ENCODE data around the gene CORIN. TPM values are rescaled to one million over a fixed set of nuclear protein-coding genes. Genes with fewer than 3 reads are reported as not detected.

The CORIN gene
- polyA plus RNA-seq, 1 of the 3 experiments (the other 2 are of a cell fraction), result 1.1 TPM

- Histone ChIP-seq H3K4me2 (no peak overlapping the region), H3K9ac (no peak overlapping the region), H3K9me2 (no peaks in the 10 kb centered on the region), H4K20me1 (ENCODE audit: insufficient read depth) (no peaks in the 10 kb centered on the region), H2AFZ (ENCODE audit: low read depth) (no peak overlapping the region), H3K36me3 (replicated peaks in 1 of 2; ENCODE audit: control insufficient read depth in 1 of 2, insufficient read depth in 2 of 2, low read length in 1 of 2) (peaks cover 49 to 62% of the 10 kb centered on the region in 2 experiments), H3K4me3 (ENCODE audit: low read depth in 2 of 2, low read length in 1 of 2) (no peak overlapping the region), H3F3A (replicated peaks; ENCODE audit: insufficient read depth) (no peaks in the 10 kb centered on the region), H3K9me3 (no peaks in the 10 kb centered on the region), H3K27ac (ENCODE audit: low read depth in 2 of 2, low read length in 1 of 2) (no peak overlapping the region), H3K79me2 (ENCODE audit: insufficient read depth) (no peaks in the 10 kb centered on the region), H3K27me3 (ENCODE audit: insufficient read depth) (no peaks in the 10 kb centered on the region), H3K4me1 (ENCODE audit: control insufficient read depth in 1 of 2, insufficient read depth in 2 of 2, low read depth in 1 of 2, low read length in 1 of 2) (peaks cover 0 to 4% of the 10 kb centered on the region in 2 experiments; a peak in 1 of 4 replicates)
- CTCF ChIA-PET, result interaction anchor here (1.2 to 2.0 kb wide), 2 partner anchors 11 to 142 kb away, joined by 3 to 9 read pairs; no protein-coding TSS in a partner anchor
- no peak for DNase-seq
- 92% methylated on average over 2 of the region's 2 CpGs for WGBS (ENCODE audit: low lambda C conversion rate)
- POLR2A ChIA-PET, result no interaction called here
- TF ChIP-seq RCOR1 (IDR thresholded peaks at IDR 0.05; ENCODE audit: low read length) (no peak), TCF12 (IDR thresholded peaks at IDR 0.05) (no peak), RXRA (IDR thresholded peaks at IDR 0.05; ENCODE audit: borderline replicate concordance, low read depth) (no peak), SMC3 (IDR thresholded peaks at IDR 0.05; ENCODE audit: low read depth, low read length) (no peak), PBX3 (IDR thresholded peaks at IDR 0.05) (no peak), POLR2AphosphoS5 (IDR thresholded peaks at IDR 0.05; ENCODE audit: low read depth, low read length) (no peak), SIN3A (IDR thresholded peaks at IDR 0.05; ENCODE audit: borderline replicate concordance, low read depth, low read length) (no peak), CHD2 (IDR thresholded peaks at IDR 0.05; ENCODE audit: low read length, partially characterized antibody) (no peak), ELF1 (IDR thresholded peaks at IDR 0.05) (no peak), YY1 (IDR thresholded peaks at IDR 0.05; ENCODE audit: low read depth) (no peak), MEF2A (IDR thresholded peaks at IDR 0.05; ENCODE audit: borderline replicate concordance, low read depth) (no peak), NRF1 (IDR thresholded peaks at IDR 0.05; ENCODE audit: low read depth, low read length) (no peak), JUND (IDR thresholded peaks at IDR 0.05) (no peak)
- TF ChIP-seq, protein P1, sequence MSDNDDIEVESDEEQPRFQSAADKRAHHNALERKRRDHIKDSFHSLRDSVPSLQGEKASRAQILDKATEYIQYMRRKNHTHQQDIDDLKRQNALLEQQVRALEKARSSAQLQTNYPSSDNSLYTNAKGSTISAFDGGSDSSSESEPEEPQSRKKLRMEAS (IDR thresholded peaks at IDR 0.05; ENCODE audit: low read depth), result no peak
- TF ChIP-seq, protein P2, sequence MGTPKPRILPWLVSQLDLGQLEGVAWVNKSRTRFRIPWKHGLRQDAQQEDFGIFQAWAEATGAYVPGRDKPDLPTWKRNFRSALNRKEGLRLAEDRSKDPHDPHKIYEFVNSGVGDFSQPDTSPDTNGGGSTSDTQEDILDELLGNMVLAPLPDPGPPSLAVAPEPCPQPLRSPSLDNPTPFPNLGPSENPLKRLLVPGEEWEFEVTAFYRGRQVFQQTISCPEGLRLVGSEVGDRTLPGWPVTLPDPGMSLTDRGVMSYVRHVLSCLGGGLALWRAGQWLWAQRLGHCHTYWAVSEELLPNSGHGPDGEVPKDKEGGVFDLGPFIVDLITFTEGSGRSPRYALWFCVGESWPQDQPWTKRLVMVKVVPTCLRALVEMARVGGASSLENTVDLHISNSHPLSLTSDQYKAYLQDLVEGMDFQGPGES (IDR thresholded peaks at IDR 0.05; ENCODE audit: low read depth, low read length), result no peak
- TF ChIP-seq, protein P3, sequence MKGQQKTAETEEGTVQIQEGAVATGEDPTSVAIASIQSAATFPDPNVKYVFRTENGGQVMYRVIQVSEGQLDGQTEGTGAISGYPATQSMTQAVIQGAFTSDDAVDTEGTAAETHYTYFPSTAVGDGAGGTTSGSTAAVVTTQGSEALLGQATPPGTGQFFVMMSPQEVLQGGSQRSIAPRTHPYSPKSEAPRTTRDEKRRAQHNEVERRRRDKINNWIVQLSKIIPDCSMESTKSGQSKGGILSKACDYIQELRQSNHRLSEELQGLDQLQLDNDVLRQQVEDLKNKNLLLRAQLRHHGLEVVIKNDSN (IDR thresholded peaks at IDR 0.05; ENCODE audit: borderline replicate concordance, low read depth), result no peak
Observed at GRCh38 chr4:47848041-47848440, 10.2 kb upstream of the CORIN start.

GRCh38 chr4:47842985-47843384 lies 5.1 kb upstream of the CORIN start:
- no peak overlapping the region for H3K27ac ChIP-seq (ENCODE audit: low read depth in 2 of 2, low read length in 1 of 2)
- POLR2A ChIA-PET, result no interaction called here
- CTCF ChIA-PET, result interaction anchor here (1.4 to 8.6 kb wide), 2 partner anchors 137 to 175 kb away, joined by 6 to 417 read pairs; no protein-coding TSS in a partner anchor

More at GRCh38 chr4:47842985-47843384, 5.1 kb upstream of the CORIN start:
- H3K9me3 ChIP-seq, result no peaks in the 10 kb centered on the region
- H2AFZ ChIP-seq (ENCODE audit: low read depth), result no peak overlapping the region
- no peak overlapping the region for H3K4me3 ChIP-seq (ENCODE audit: low read depth in 2 of 2, low read length in 1 of 2)
- H3F3A ChIP-seq (replicated peaks; ENCODE audit: insufficient read depth), result peaks cover 20% of the 10 kb centered on the region
- no peak for TF ChIP-seq REST (IDR thresholded peaks at IDR 0.05; ENCODE audit: low read depth, low read length)
- no peaks in the 10 kb centered on the region for H4K20me1 ChIP-seq (ENCODE audit: insufficient read depth)
- peaks cover 24 to 45% of the 10 kb centered on the region in 2 experiments for H3K36me3 ChIP-seq (replicated peaks in 1 of 2; ENCODE audit: control insufficient read depth in 1 of 2, insufficient read depth in 2 of 2, low read length in 1 of 2)
- H3K79me2 ChIP-seq (ENCODE audit: insufficient read depth), result no peaks in the 10 kb centered on the region
- no peak for DNase-seq
- H3K9ac ChIP-seq, result no peak overlapping the region
- no peak overlapping the region for H3K4me2 ChIP-seq
- no peaks in the 10 kb centered on the region for H3K27me3 ChIP-seq (ENCODE audit: insufficient read depth)
- H3K4me1 ChIP-seq (ENCODE audit: control insufficient read depth in 1 of 2, insufficient read depth in 2 of 2, low read depth in 1 of 2, low read length in 1 of 2), result no peaks in the 10 kb centered on the region; a peak in 1 of 4 replicates
- no peaks in the 10 kb centered on the region for H3K9me2 ChIP-seq

All from SK-N-SH (cell line).